ENCODE measurements around the gene FAM83C.
"Not testable (repeated sequence)": the region's sequence is repeated elsewhere in the genome, so short reads cannot be mapped to it uniquely, and the experiment has no call there.

Gene FAM83C

GRCh38 chr20:35318502-35319157, 26.4 kb upstream of the FAM83C start:
- DNase-seq (ENCODE audit: low read depth, low spot score): no peak

- DNase-seq (ENCODE audit: low read depth, low spot score): no peak
Observed at GRCh38 chr20:35317416-35318210, 25.4 kb upstream of the FAM83C start.

- DNase-seq (ENCODE audit: low read depth, low spot score): no peak
Observed at GRCh38 chr20:35316086-35316485, 23.9 kb upstream of the FAM83C start.

- not testable (repeated sequence) for DNase-seq (ENCODE audit: low read depth, low spot score)
Observed at GRCh38 chr20:35315632-35316020, 23.4 kb upstream of the FAM83C start.

- DNase-seq (ENCODE audit: low read depth, low spot score): no peak
Observed at GRCh38 chr20:35314816-35315631, 22.8 kb upstream of the FAM83C start.

- DNase-seq (ENCODE audit: low read depth, low spot score): no peak
Observed at GRCh38 chr20:35312318-35312717, 20.1 kb upstream of the FAM83C start.

GRCh38 chr20:35311822-35312221, 19.6 kb upstream of the FAM83C start:
- DNase-seq (ENCODE audit: low read depth, low spot score): no peak

GRCh38 chr20:35311409-35311808, 19.2 kb upstream of the FAM83C start:
- no peak for DNase-seq (ENCODE audit: low read depth, low spot score)

- no peak for DNase-seq (ENCODE audit: low read depth, low spot score)
Observed at GRCh38 chr20:35307666-35308653, 15.7 kb upstream of the FAM83C start.

GRCh38 chr20:35306931-35307517, 14.8 kb upstream of the FAM83C start:
- DNase-seq (ENCODE audit: low read depth, low spot score): no peak

GRCh38 chr20:35305682-35306556, 13.7 kb upstream of the FAM83C start:
- peak; percentile 31 for DNase-seq (ENCODE audit: low read depth, low spot score)

- DNase-seq (ENCODE audit: low read depth, low spot score): no peak
Observed at GRCh38 chr20:35304956-35305355, 12.7 kb upstream of the FAM83C start.

- peak; percentile 69 for DNase-seq (ENCODE audit: low read depth, low spot score)
Observed at GRCh38 chr20:35303735-35304491, 11.7 kb upstream of the FAM83C start.

GRCh38 chr20:35303382-35303734, 11.1 kb upstream of the FAM83C start:
- no peak for DNase-seq (ENCODE audit: low read depth, low spot score)

- no peak for DNase-seq (ENCODE audit: low read depth, low spot score)
Observed at GRCh38 chr20:35302421-35303335, 10.5 kb upstream of the FAM83C start.

GRCh38 chr20:35301426-35301825, 9.2 kb upstream of the FAM83C start:
- DNase-seq (ENCODE audit: low read depth, low spot score): no peak

GRCh38 chr20:35300469-35301262, 8.4 kb upstream of the FAM83C start:
- DNase-seq (ENCODE audit: low read depth, low spot score): no peak
